HuH-7.5 (cell line): ENCODE measurements around the gene RIPOR3.

Experiments
- DNase-seq: peaks from one replicate; pipeline ENCODE4 v3.0.0; 2011; ENCODE audit warnings: low spot score

RIPOR3 gene, protein sequence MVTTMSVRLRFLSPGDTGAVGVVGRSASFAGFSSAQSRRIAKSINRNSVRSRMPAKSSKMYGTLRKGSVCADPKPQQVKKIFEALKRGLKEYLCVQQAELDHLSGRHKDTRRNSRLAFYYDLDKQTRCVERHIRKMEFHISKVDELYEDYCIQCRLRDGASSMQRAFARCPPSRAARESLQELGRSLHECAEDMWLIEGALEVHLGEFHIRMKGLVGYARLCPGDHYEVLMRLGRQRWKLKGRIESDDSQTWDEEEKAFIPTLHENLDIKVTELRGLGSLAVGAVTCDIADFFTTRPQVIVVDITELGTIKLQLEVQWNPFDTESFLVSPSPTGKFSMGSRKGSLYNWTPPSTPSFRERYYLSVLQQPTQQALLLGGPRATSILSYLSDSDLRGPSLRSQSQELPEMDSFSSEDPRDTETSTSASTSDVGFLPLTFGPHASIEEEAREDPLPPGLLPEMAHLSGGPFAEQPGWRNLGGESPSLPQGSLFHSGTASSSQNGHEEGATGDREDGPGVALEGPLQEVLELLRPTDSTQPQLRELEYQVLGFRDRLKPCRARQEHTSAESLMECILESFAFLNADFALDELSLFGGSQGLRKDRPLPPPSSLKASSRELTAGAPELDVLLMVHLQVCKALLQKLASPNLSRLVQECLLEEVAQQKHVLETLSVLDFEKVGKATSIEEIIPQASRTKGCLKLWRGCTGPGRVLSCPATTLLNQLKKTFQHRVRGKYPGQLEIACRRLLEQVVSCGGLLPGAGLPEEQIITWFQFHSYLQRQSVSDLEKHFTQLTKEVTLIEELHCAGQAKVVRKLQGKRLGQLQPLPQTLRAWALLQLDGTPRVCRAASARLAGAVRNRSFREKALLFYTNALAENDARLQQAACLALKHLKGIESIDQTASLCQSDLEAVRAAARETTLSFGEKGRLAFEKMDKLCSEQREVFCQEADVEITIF

DNA sequence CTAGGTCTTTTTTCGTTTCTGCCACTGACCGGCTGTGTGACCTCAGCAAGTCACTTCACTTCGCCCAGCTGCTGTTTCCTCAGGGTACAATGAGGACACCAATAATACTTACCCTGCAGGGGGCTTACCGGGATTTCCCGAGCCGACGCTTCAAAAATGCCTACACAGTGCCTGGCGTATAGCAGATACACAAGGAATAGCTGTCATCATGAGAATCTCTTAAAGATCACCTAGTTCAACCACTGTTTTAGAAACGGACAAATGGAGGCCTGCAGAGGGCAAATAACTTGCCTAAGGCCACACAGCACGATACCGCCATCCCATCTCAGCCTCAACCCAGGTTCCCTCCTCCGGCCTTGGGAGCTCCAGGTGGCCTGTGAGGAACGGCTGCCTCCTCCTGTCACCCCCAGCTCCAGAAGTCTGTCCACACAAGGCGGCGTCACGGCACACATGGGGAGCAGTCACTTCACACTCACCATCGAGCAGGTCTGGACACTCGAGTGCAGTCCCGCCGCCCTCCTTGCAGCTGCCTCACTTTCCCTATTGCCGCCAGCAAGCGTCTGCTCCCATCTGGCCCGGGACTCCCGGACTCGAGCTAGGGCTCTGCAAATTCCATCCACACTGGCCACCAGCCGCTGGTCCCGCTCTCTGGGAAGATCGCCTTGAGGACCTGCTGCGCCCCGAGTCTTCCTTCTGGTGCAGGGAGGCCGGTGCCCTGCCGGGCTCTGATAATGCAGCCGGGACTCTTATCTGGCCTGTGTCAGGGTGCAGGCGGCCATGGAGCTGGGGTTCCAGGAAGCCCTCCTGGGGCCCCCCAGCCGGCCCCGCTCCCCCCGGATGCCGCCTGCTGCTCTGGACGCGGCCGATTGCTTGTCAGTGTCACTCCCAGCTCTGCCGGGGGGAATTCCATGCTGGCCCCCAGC lies at the start of gene RIPOR3:
RIPOR3 (minus strand) TSS at position 893 of the 923 bp plus-strand sequence; CDS start at position 479, 414 bp downstream.
- no peak for DNase-seq

DNA sequence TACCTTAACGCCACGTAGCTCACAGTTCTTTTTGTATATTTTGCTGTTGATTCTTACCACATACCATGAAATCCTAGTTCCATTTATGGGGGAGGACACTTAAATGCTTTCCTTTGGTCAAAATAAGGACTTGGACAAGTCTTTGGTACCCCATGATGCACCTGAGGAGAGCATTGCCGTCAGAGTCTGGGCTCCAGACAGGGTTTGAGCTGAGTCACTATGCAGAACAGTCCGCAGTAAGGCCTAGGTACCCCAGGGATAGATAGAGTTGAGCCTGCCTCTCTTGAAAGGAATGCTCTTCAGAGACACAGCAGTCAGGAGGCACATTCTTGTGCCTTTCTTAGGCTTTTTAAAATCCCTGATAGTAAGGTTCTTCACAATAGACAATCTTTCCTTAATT lies 46.0 kb upstream of the RIPOR3 start:
- DNase-seq = no peak

DNA sequence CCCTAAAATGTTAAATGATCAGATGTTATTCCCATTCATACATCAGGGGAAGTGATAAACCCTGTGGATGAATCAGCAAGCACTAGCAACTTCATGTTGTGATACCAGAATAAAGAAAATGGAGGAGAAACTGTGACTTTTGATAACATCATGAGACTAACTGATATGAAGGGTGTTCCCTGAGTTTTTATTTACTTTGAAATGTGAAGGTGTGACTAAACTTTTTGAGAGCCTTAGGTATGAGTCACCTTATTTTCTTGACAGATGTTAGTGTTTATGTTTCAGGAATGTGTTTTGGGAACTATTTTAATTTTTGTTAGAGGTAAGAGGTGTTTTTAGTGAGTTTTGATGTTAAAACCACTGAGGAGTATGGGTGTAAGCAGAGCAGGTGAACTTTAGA lies 44.5 kb upstream of the RIPOR3 start:
- DNase-seq = no peak

DNA sequence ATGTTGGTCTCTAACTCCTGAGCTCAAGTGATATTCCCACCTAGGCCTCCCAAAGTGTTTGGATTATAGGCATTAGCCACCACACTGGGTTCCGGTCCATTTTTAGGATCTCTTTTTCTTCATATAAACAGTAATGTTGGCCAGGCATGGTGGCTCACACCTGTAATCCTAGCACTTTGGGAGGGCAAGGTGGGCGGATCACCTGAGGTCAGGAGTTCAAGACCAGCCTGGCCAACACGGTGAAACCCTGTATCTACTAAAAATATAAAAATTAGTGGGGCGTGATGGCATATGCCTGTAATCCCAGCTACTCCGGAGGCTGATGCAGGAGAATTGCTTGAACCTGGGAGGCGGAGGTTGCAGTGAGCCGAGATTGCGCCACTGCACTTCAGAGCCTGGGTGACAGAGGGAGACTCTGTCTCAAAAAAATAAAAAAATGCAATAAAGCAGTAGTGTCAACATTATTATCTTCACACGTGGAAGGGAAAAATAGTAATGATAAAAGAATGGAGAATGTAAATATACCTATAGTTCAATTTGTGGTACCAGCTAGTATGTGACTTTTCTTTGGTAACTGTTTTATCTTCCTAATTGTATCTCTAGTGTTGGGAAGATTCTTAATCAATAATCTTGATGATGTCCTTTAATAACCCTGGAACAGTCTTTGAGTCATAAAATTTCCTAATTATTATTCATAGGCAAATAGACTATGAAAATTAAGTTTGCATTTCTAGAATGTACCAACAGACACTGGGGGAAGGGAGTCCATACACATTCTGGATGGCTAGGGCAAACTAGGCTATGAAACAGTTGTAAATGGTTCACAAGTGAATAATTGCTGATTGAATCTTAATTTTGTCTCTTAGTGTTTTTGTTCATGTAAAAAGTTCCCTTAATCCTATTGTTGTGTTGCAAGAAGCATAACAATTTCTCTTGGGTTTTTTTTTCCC lies 43.7 kb upstream of the RIPOR3 start:
- no peak for DNase-seq

DNA sequence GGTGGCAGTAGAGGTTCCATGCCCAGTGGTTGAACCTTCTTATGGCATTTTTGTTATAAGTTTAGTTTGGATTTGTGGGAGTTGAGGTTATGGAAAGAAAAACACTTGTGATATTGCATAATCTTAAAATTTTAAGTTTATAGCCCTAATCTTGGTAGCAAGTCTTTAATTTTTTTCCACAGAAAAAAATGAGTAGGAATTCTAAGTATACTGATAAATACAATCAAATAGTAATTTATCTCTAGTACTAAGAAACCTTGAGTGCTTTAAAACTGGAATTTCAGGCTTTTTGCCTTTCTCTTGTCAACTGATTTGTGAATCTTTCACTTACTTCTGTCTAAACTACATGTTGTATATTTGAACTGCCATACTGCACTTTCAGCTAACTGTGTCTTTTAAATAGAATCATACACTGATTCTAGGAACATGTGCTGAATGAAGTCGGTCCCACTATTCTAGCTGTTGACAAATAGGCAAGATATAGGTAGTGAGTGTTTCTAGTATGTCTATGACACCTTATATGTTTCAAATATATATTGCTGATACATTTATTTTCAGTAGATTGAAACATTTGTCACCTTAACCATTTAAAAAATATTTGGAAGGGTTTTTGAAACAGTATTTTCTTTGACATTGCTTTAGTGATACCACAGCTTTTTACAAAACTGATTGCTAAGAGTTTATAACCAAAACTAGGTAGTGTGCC lies 42.5 kb upstream of the RIPOR3 start:
- DNase-seq = no peak

DNA sequence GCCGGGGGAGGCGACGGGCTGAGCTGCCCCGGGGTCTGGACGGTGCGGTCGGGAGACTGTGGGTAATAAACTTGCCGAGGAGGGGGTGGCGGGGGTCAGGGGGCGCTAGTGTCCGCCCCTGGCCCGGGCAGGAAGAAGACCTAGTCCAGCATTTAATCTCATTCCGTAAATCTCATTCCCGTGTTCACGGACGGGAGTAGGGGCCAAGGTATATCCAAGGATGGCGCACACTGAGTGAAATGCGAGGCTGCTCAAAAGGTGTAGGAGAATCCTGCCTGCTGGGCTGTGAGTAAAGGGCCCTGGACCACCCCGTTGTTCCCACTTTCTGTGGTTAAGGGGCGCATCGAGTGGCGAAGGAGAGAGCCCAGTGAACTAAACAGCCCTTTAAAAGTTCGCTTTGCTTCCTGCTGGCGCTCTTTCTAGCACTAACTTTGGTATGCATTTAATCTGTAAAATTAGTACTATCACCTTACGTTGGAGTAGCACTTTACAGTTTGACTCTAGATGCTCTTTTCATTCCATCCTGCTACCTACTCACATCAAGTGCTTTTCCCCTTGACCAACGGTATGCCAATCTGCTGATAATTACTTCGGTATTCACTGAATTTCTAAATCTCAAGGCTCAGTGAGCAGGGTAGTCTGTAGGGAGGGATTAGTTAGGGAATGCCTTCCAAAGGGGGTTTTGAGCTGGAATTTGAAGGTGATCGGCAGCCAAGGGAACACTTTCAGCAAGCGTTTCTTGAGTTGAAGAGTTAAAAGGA lies 40.8 kb upstream of the RIPOR3 start:
- peak; percentile 77 for DNase-seq

DNA sequence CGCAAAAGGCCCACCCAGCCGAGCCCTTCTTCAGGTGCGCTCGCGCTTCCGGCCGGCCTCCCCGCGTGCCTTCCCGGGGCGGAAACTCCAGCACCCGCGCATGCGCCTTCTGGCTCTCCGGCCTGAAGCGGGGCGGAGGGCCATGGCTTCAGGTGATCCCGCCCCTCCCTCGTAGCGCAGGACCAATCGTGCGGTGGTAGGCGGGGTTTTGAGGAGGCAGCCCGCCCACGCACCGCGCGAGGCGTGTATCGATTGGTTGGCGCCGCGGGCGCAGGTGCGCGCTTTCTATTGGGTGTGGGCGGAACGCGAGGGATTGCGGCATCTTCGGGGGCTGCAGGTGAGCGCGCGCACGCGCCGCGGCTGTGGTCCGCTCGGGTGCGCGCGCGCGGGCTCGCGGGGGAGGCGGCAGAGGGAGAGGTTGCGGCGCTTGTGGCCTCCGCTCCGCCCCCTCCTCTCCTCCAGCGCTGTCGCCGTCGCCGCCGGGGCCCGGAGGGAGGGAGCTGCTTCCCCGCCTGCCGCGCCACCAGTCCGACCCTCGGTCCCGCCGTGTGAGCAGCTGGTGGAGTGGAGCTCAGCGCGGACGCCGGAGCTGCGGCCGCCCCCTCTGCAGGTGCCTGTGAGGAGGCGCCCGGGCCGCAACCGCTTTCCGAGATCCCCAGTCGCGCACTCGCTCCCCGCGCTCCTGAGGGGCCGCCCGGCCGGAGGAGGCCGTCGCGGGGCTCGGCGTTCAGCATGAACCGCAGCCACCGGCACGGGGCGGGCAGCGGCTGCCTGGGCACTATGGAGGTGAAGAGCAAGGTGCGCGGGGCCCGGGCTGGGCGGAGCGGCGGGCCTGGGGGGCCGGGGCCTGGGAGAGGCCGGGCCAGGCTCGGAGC lies 40.0 kb upstream of the RIPOR3 start, which contains the start of gene PARD6B:
PARD6B (plus strand) TSS at position 526 of the 875 bp plus-strand sequence; CDS start at position 733, 207 bp downstream.
- DNase-seq = peak; percentile 100

DNA sequence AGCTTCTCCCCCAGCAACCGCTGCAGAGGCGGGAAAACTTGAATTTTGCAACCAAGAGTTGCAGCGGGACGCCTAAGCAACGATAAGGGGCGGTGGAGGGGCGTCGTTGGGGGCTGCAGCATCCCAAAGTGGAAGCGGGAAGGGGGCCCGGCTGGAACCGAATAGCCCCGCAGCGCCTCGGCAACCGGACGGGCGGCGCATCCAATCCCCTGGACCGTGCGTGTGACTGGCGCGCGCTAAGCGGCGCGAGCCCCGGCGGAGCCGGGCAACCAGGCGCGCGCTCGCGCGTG lies 39.4 kb upstream of the RIPOR3 start:
- DNase-seq = no peak

DNA sequence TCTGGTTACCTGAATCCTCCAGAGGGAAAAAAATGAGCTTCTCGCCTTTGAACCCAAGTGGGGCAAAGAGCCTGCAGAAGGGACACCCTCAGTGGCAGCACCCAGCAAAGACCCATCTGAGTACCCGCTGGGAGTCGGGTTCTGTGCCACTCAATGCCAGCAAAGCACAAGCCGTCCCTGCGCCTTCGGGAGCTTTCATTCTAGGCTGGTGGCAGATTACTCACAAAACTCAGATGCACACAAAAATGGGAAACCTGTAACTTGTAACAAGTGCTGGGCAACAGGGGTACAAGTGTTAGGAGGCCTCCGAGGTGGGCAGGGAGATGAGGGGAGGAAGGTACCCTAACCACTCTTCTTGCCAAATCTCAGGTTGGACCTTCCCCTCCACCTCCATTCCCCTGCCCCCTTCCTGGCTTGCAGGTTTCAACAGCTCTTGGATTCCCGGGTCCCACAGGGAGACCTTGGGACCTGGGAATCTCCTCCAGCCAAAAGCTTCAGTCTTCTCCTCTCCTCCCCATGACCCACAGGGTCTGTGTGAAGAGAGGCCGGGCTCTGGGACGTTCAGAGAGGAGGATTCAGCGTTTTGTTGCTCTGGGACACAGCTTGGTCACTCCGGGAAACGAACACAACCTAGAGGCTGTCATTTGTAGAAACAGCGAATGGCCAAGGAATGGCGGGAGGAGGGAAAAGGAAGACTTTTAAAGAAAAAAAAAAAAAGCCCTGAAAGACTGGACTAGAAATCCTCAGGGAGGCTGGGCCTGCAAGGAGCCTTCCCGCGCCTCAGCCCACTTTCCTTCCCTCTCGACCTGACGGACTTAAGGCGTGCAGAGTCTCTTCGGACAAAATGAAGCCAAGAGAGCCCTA lies 38.8 kb upstream of the RIPOR3 start:
- DNase-seq = peak; percentile 82

DNA sequence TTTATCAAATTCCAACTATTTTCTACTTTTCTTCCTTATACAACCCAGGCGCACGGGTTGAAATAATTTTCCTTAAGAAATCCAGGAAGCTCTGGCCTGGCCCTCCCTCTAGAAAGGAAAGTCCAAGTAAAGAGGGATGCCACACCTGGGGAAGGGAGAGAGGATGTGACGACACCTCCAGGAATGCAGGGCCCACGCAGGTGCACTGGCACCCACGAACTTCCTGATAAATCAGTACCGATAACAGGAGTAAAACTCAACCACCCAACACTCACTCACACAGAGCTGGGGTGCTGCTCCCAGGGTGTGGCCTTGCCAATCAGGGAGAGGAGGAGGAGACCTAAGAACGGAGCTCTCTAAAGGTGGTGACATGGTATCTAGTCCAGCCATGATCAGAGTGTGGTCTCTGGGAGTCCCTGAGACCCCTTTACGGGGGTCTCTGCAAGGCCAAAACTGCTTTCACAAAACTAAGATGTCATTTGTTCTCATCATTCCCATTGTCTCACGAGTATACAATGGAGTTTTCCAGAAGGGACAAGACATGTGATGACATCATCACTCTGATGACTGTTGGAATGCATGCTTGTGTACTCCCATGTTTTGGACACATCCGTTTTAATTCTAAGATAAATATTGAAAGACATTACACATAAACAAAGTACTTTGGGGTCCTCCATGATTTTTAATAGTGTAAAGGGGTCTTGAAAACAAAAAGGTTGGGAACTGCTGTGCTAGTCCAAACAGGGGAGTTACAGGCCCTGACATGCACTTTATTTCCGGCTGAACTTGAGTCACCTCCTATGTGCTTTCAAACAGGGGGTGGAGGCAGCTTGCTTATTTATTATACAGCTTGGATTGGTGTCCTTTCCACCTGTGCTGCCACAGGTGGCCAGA lies 37.9 kb upstream of the RIPOR3 start:
- peak; percentile 64 for DNase-seq

DNA sequence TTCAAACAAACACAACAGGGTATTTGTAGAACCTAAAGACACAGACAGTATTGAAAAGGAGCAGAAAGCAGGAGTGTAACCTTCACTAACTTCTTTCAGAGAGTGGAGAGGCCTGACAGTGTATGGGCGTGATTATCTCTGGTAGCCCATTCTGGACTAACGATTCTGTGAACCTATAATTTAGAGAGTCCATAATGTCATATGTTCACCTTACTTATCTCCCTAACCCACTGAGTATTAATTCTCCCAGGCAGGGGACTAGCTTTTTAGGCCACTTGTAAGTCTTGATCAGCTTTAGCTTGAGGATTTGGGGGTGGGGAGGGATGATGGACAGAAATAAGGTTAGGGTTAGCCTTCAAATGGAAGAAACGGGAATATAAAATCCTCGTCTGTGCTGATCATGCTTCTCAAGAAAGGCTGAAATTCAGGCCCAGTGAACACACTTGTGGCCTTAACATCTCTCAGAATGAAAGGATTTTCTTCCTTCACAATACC lies 37.2 kb upstream of the RIPOR3 start:
- no peak for DNase-seq

DNA sequence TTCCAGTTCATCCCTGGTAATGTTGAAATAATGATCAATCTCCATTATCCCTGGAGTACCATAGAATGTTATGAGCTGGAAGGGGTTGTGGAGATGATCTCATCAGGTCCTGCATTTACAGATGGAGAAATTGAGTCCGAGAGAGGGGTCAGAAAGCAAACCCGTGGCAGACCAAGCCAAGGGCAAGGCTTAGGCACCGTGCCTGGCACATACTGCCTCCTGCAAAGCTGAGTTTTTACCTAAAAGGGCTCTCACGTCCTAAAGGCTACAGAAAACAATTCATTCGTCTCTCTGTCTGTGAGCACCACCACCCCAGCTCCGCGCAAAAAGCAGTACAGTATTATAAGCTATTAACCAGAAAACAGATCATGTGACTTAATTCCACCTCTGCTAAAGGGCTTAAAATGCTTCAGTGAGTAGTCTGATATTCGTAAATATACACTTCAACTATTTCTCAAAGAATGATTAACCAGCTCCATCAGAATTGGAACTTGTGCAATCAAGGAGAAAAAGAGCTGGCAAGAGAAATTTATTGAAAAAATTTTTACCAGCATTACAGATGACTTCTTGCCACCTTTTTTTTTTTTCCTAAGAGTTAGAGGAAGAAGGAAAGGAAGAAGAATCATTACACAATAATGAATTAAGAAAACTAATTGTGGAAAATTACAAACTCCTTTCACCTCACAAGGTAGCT lies 36.6 kb upstream of the RIPOR3 start:
- no peak for DNase-seq

DNA sequence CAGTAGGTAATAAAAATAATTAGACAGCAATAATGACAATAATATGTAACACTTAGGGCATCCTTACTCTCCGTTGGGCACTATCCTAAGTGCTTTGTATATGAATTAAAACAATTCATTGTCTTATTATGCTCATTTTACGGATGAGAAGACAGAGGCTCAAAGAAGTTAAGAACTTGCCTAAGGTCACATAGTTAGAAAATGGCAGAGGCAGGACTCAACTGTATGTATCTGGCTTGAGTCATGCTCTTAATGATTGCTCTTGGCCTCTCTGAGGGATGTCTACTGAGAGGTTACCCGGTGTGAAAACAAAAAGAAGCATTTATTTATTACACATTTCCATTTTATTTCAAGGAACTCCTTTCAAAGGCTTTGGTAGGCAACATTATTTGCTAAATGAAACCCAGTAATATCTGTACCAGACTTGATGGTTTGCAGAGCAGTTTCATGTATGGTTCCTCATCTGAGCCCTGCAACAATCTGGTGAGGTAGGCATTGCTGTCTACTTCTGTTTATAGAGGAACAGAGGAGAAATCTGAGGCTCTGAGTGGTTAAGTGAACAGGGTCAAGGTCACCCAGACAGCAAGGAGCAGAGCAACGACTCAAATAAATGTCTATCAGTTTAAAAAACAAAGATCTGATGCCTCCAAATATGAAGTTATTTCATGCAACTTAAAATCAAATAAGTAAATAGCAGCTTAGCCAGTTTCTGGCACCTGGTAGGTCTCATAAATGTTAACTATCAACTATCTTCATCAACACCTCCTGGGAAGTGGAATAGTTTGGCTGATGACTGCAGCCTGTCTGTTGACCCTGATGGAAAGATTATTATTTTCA lies 35.8 kb upstream of the RIPOR3 start:
- DNase-seq = no peak

DNA sequence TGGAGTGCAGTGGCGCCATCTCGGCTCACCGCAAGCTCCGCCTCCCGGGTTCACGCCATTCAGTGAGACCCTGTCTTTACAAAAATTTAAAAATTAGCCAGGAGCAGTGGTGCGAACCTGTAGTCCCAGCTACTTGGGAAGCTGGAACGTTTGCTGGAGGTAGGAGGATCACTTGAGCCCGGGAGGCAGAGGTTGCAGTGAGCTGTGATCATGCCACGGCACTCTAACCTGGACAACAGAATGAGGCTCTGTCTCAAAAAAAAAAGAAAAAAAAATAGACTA lies 34.3 kb upstream of the RIPOR3 start:
- DNase-seq = no peak
